ENCODE data around the gene TMEM273.

DNA sequence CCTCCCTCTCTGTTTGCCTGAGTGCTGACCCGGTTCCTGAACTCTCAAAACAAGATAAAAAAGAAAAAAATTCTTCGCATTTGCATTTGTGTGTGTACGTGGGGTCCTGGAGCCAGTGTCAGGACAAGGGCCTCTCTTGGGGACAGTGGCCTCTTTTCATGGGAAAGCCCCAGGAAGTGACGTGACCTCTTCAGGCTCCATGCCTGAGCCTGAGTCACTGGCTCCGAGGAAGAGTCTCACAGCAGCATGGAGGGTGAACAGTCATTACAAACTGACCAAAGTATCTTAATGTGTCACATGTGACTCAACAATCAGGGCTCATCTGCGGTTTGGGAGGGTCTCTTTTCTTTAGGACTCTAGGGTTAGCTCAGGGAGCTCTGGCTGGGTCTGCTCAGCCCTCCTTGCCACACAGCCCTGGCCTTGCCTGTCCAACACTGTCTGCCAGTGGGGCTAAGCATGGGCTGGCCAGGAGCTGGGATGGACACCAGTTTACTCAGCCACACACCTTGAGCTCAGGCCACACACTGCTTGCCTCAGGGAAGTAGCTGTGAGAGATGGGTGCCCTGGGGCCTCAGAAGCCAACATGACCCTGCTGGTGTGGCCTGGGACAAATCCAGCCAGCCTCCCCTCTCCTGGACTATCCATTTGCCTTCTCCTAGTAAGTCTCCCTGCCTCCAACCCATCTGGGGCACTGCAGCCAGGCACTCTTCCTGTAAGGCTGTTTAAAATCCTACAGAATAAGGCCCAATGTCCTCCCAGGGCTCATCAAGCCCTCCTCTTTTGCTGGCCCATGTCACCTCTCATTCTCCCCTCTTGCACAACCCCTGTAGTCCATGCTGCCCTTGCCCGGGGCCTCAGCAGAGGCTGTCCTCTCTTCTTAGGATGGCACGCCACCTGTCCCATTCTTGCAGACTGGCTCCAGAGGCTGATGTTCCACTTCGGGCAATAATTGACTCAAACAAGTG is 10.5 kb downstream of the TMEM273 start:
- TF ChIP-seq, protein P1, sequence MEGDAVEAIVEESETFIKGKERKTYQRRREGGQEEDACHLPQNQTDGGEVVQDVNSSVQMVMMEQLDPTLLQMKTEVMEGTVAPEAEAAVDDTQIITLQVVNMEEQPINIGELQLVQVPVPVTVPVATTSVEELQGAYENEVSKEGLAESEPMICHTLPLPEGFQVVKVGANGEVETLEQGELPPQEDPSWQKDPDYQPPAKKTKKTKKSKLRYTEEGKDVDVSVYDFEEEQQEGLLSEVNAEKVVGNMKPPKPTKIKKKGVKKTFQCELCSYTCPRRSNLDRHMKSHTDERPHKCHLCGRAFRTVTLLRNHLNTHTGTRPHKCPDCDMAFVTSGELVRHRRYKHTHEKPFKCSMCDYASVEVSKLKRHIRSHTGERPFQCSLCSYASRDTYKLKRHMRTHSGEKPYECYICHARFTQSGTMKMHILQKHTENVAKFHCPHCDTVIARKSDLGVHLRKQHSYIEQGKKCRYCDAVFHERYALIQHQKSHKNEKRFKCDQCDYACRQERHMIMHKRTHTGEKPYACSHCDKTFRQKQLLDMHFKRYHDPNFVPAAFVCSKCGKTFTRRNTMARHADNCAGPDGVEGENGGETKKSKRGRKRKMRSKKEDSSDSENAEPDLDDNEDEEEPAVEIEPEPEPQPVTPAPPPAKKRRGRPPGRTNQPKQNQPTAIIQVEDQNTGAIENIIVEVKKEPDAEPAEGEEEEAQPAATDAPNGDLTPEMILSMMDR (IDR thresholded peaks at IDR 0.05 in 2 of 3, conservative IDR thresholded peaks at IDR 0.05 in 1 of 3; ENCODE audit: borderline replicate concordance in 1 of 3, insufficient read depth in 1 of 3, low read depth in 2 of 3, low read length in 2 of 3), result no peak
- TF ChIP-seq, protein P2, sequence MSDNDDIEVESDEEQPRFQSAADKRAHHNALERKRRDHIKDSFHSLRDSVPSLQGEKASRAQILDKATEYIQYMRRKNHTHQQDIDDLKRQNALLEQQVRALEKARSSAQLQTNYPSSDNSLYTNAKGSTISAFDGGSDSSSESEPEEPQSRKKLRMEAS (IDR thresholded peaks at IDR 0.05), result no peak
- no peak for TF ChIP-seq POLR2A (IDR thresholded peaks at IDR 0.05; ENCODE audit: borderline replicate concordance, extremely low read depth, insufficient read depth, insufficient read length)
- TF ChIP-seq YY1 (IDR thresholded peaks at IDR 0.05; ENCODE audit: extremely low read depth, insufficient replicate concordance, low read depth, low read length), result no peak
- TF ChIP-seq EZH2 (IDR thresholded peaks at IDR 0.05), result no peak
- TF ChIP-seq, protein P3, sequence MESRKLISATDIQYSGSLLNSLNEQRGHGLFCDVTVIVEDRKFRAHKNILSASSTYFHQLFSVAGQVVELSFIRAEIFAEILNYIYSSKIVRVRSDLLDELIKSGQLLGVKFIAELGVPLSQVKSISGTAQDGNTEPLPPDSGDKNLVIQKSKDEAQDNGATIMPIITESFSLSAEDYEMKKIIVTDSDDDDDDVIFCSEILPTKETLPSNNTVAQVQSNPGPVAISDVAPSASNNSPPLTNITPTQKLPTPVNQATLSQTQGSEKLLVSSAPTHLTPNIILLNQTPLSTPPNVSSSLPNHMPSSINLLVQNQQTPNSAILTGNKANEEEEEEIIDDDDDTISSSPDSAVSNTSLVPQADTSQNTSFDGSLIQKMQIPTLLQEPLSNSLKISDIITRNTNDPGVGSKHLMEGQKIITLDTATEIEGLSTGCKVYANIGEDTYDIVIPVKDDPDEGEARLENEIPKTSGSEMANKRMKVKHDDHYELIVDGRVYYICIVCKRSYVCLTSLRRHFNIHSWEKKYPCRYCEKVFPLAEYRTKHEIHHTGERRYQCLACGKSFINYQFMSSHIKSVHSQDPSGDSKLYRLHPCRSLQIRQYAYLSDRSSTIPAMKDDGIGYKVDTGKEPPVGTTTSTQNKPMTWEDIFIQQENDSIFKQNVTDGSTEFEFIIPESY (IDR thresholded peaks at IDR 0.05; ENCODE audit: extremely low read depth, insufficient replicate concordance, low read length), result no peak
- no peak for TF ChIP-seq ELF1 (IDR thresholded peaks at IDR 0.05; ENCODE audit: borderline replicate concordance, low read depth)
